HepG2 (cell line): ENCODE results near the gene PXYLP1. TPM values are rescaled to one million over a fixed set of nuclear protein-coding genes. Genes with fewer than 3 reads are reported as not detected.

Experiments used
- ATAC-seq: fragments of 200-7000 bp; cut with Tn5 transposase; 3 replicates; pipeline ENCODE4 v1.9.1; 2020; ENCODE audit warnings: mild to moderate bottlenecking, moderate library complexity
- BruUV-seq: library from RNA; stranded (reverse); fragments of 400-500 nt; replicated peaks from 2 replicates; lab custom pipeline; 2021; lab: Mats Ljungman, UMichigan
- CTCF ChIA-PET: fragments of 300-600 bp; formaldehyde crosslinking; extraction: SDS; loops from one replicate; lab custom pipeline; 2021; ENCODE audit warnings: low total read pairs, inconsistent platforms, low intra/inter-chr PET ratio; lab: Yijun Ruan, JAX
- POLR2A ChIA-PET: fragments of 350-600 bp; sonication (Branson Sonifier 250); formaldehyde crosslinking; loops from one replicate; lab custom pipeline; 2020; ENCODE audit warnings: antibody characterized with exemption, inconsistent platforms; lab: Yijun Ruan, JAX
- DNase-seq: peaks from one replicate; pipeline ENCODE4 v3.0.0-alpha.2; 2015; ENCODE audit warnings: low spot score
- FAIRE-seq: peaks from 3 replicates; lab custom pipeline; 2011; peaks lifted over from hg19 to GRCh38; lab: Jason Lieb, UNC
- H2AFZ ChIP-seq: one replicate; pipeline ENCODE4 v1.6.1; 2011; ENCODE audit warnings: low read length, inconsistent platforms
- H3K27ac ChIP-seq: fragments of 300-600 bp; 3 replicates; pipeline ENCODE4 v1.8.0; 2011; ENCODE audit warnings: mixed run types, mild to moderate bottlenecking, mixed read lengths, low read length, inconsistent platforms; ENCODE audit not compliant: insufficient read depth; ENCODE audit errors: extremely low read length
- H3K27me3 ChIP-seq, 2 experiments: fragments of 200-600 bp in 1 of 2; 2 replicates in 1 of 2; 3 replicates in 1 of 2; pipeline versions ENCODE4 v1.6.0 to v1.8.0; 2011; ENCODE audit warnings: low read length in 2 of 2, mild to moderate bottlenecking in 2 of 2, moderate library complexity in 2 of 2, inconsistent platforms in 1 of 2; ENCODE audit not compliant: insufficient read depth in 2 of 2, control insufficient read depth in 1 of 2
- H3K36me3 ChIP-seq, 2 experiments: fragments of 200-600 bp in 1 of 2; replicated peaks in 1 of 2; 2 replicates in 1 of 2; 3 replicates in 1 of 2; pipeline versions ENCODE4 v1.5.1 to v1.8.0; 2011; ENCODE audit warnings: low read length in 2 of 2, inconsistent platforms in 1 of 2; ENCODE audit not compliant: insufficient read depth in 2 of 2, control insufficient read depth in 1 of 2
- H3K4me1 ChIP-seq: 2 replicates; pipeline ENCODE4 v1.5.1; 2012; ENCODE audit warnings: low read length, inconsistent platforms; ENCODE audit not compliant: insufficient read depth
- H3K4me2 ChIP-seq: 2 replicates; pipeline ENCODE4 v1.6.0; 2011; ENCODE audit warnings: low read depth, low read length, inconsistent platforms
- H3K4me3 ChIP-seq, 3 experiments: fragments of 200-600 bp in 1 of 3; sonication (generic), shearing (Covaris generic) in 1 of 3; replicated peaks in 1 of 3; 2 replicates each; pipeline ENCODE4 v1.5.1; 2011 to 2016; ENCODE audit warnings: low read length in 3 of 3, inconsistent platforms in 2 of 3, low read depth in 2 of 3, mild to moderate bottlenecking in 2 of 3, control low read depth in 1 of 3, mixed read lengths in 1 of 3; ENCODE audit not compliant: insufficient read depth in 1 of 3
- H3K79me2 ChIP-seq: one replicate; pipeline ENCODE4 v1.6.1; 2011; ENCODE audit warnings: low read length, inconsistent platforms; ENCODE audit not compliant: insufficient read depth
- H3K9ac ChIP-seq: 2 replicates; pipeline ENCODE4 v1.6.0; 2011; ENCODE audit warnings: mild to moderate bottlenecking, low read depth, low read length, inconsistent platforms; ENCODE audit not compliant: insufficient read depth
- H3K9me3 ChIP-seq: 2 replicates; pipeline ENCODE4 v1.5.1; 2012; ENCODE audit warnings: mild to moderate bottlenecking, low read length
- H4K20me1 ChIP-seq: 2 replicates; pipeline ENCODE4 v1.6.0; 2011; ENCODE audit warnings: inconsistent platforms, mild to moderate bottlenecking, low read length, moderate library complexity; ENCODE audit not compliant: insufficient read depth
- HDAC6 ChIP-seq: fragments of 200-600 bp; sonication (generic); IDR thresholded peaks from 2 replicates; pipeline ENCODE4 v1.7.0; 2017; ENCODE audit warnings: mild to moderate bottlenecking, antibody characterized with exemption, low read length, low read depth
- RXRB ChIP-seq: IDR thresholded peaks from 2 replicates; pipeline ENCODE4 v1.6.1; 2016; ENCODE audit warnings: borderline replicate concordance, missing genetic modification reagents, missing compliant biosample characterization
- ZFP1 ChIP-seq: IDR thresholded peaks from 2 replicates; pipeline ENCODE4 v1.6.1; 2016
- ZNF614 ChIP-seq: IDR thresholded peaks from 2 replicates; pipeline ENCODE4 v1.6.1; 2018; ENCODE audit warnings: missing biosample characterization, missing genetic modification reagents, inconsistent platforms, borderline replicate concordance
- ZNF883 ChIP-seq: sonication (generic); formaldehyde crosslinking; IDR thresholded peaks from 2 replicates; pipeline ENCODE4 v1.5.1; 2020; ENCODE audit warnings: mild to moderate bottlenecking, missing genetic modification reagents; ENCODE audit errors: not compliant biosample characterization
- WGBS: methylation state at CpG from one replicate; pipeline ENCODE4 v1.1.6; 2017; ENCODE audit warnings: low lambda C conversion rate; 5-methylcytosine and 5-hydroxymethylcytosine counted together
- in situ Hi-C: cut with HindIII; loops from 2 replicates; pipeline ENCODE4 v1.10.0; 2017; ENCODE audit warnings: low pct_unique_long_range_greater_than_20kb; ENCODE audit not compliant: extremely low pct_ligation_motif_present
- intact Hi-C: fragments of 100-400 bp; cut with micrococcal nuclease; formaldehyde crosslinking; loops from one replicate; pipeline ENCODE4 v1.10.0; 2022; ENCODE audit not compliant: unreplicated experiment
- polyA plus RNA-seq, 8 experiments: library from polyadenylated mRNA; depleted of rRNA in 3 of 8; stranded (reverse) in 7 of 8; unstranded in 1 of 8; fragments of >200 nt; fragmentation: Illumina TruSeq in 4 of 8; extraction: Trizol in 4 of 8; gene quantifications; 2 replicates each; pipeline versions ENCODE4 v1.2.1 to v1.2.3, GENCODE V29; 2011 to 2016; ENCODE audit warnings: low read depth in 4 of 8, missing spikeins in 1 of 8, mixed read lengths in 1 of 8; ENCODE audit not compliant: insufficient read depth in 1 of 8
- total RNA-seq, 5 experiments: library from RNA; depleted of rRNA; stranded (reverse); fragments of >200 nt; fragmentation: Illumina TruSeq; extraction: Trizol; gene quantifications; 2 replicates each; pipeline ENCODE4 v1.2.3, GENCODE V29; 2016; ENCODE audit warnings: low read depth in 1 of 5
- TF ChIP-seq, protein P1 (sequence below): sonication (generic); formaldehyde crosslinking; IDR thresholded peaks from 2 replicates; pipeline ENCODE4 v1.5.0; 2020; ENCODE audit warnings: mild to moderate bottlenecking, missing genetic modification reagents, borderline replicate concordance
- TF ChIP-seq, protein P2 (sequence below), 2 experiments: sonication (generic) in 1 of 2; formaldehyde crosslinking in 1 of 2; IDR thresholded peaks; 2 replicates each; pipeline versions ENCODE4 v1.4.0 to v1.6.1; 2018 to 2020; ENCODE audit warnings: missing genetic modification reagents in 2 of 2, borderline replicate concordance in 1 of 2, low read depth in 1 of 2, mild to moderate bottlenecking in 1 of 2, missing biosample characterization in 1 of 2
- TF ChIP-seq, protein P3 (sequence below): sonication (generic); formaldehyde crosslinking; IDR thresholded peaks from 2 replicates; pipeline ENCODE4 v1.4.0; 2020; ENCODE audit warnings: missing genetic modification reagents
- TF ChIP-seq, protein P4 (sequence below): IDR thresholded peaks from 2 replicates; pipeline ENCODE4 v1.6.1; 2012; ENCODE audit warnings: low read length, improper control_type of control experiment
- TF ChIP-seq, protein P5 (sequence below): IDR thresholded peaks from 2 replicates; pipeline ENCODE4 v1.6.1; 2012; ENCODE audit warnings: inconsistent platforms

Gene PXYLP1
- total and polyA plus RNA-seq, 2 of the 13 experiments (the other 11 are each of a cell fraction or from before 2014, with no cell fraction given): 4.9 to 8.1 TPM

- intact Hi-C loops: no loop called here
- no peak overlapping the region for H3K27ac ChIP-seq
- POLR2A ChIA-PET: no interaction called here
- no peak for DNase-seq
- no peaks in the 10 kb centered on the region for H3K27me3 ChIP-seq
- H3K4me3 ChIP-seq: no peak overlapping the region
- H3K9ac ChIP-seq: no peak overlapping the region
- FAIRE-seq: no peak
- no peak overlapping the region for H3K4me2 ChIP-seq
- no peaks in the 10 kb centered on the region for H4K20me1 ChIP-seq
- WGBS: 97% methylated on average over 4 of the region's 4 CpGs
- no peaks in the 10 kb centered on the region for H3K9me3 ChIP-seq
- H2AFZ ChIP-seq: no peak overlapping the region
- in situ Hi-C loops: no loop called here
- BruUV-seq: no TSS peak
- no peak for ATAC-seq
- no peaks in the 10 kb centered on the region for H3K4me1 ChIP-seq
- CTCF ChIA-PET: no interaction called here
- H3K36me3 ChIP-seq: peaks cover 1 to 4% of the 10 kb centered on the region in 2 experiments; a peak in 1 of 5 replicates
- H3K79me2 ChIP-seq: no peaks in the 10 kb centered on the region
- TF ChIP-seq, protein P1, sequence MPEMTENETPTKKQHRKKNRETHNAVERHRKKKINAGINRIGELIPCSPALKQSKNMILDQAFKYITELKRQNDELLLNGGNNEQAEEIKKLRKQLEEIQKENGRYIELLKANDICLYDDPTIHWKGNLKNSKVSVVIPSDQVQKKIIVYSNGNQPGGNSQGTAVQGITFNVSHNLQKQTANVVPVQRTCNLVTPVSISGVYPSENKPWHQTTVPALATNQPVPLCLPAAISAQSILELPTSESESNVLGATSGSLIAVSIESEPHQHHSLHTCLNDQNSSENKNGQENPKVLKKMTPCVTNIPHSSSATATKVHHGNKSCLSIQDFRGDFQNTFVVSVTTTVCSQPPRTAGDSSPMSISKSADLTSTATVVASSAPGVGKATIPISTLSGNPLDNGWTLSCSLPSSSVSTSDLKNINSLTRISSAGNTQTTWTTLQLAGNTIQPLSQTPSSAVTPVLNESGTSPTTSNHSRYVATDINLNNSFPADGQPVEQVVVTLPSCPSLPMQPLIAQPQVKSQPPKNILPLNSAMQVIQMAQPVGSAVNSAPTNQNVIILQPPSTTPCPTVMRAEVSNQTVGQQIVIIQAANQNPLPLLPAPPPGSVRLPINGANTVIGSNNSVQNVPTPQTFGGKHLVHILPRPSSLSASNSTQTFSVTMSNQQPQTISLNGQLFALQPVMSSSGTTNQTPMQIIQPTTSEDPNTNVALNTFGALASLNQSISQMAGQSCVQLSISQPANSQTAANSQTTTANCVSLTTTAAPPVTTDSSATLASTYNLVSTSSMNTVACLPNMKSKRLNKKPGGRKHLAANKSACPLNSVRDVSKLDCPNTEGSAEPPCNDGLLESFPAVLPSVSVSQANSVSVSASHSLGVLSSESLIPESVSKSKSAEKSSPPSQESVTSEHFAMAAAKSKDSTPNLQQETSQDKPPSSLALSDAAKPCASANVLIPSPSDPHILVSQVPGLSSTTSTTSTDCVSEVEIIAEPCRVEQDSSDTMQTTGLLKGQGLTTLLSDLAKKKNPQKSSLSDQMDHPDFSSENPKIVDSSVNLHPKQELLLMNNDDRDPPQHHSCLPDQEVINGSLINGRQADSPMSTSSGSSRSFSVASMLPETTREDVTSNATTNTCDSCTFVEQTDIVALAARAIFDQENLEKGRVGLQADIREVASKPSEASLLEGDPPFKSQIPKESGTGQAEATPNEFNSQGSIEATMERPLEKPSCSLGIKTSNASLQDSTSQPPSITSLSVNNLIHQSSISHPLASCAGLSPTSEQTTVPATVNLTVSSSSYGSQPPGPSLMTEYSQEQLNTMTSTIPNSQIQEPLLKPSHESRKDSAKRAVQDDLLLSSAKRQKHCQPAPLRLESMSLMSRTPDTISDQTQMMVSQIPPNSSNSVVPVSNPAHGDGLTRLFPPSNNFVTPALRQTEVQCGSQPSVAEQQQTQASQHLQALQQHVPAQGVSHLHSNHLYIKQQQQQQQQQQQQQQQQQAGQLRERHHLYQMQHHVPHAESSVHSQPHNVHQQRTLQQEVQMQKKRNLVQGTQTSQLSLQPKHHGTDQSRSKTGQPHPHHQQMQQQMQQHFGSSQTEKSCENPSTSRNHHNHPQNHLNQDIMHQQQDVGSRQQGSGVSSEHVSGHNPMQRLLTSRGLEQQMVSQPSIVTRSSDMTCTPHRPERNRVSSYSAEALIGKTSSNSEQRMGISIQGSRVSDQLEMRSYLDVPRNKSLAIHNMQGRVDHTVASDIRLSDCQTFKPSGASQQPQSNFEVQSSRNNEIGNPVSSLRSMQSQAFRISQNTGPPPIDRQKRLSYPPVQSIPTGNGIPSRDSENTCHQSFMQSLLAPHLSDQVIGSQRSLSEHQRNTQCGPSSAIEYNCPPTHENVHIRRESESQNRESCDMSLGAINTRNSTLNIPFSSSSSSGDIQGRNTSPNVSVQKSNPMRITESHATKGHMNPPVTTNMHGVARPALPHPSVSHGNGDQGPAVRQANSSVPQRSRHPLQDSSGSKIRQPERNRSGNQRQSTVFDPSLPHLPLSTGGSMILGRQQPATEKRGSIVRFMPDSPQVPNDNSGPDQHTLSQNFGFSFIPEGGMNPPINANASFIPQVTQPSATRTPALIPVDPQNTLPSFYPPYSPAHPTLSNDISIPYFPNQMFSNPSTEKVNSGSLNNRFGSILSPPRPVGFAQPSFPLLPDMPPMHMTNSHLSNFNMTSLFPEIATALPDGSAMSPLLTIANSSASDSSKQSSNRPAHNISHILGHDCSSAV (CRISPR knock-in tag): no peak
- TF ChIP-seq ZNF614 (CRISPR knock-in tag) (no peak), ZNF883 (no peak), HDAC6 (no peak), ZFP1 (CRISPR knock-in tag) (no peak), RXRB (CRISPR knock-in tag) (no peak)
- TF ChIP-seq, protein P2, sequence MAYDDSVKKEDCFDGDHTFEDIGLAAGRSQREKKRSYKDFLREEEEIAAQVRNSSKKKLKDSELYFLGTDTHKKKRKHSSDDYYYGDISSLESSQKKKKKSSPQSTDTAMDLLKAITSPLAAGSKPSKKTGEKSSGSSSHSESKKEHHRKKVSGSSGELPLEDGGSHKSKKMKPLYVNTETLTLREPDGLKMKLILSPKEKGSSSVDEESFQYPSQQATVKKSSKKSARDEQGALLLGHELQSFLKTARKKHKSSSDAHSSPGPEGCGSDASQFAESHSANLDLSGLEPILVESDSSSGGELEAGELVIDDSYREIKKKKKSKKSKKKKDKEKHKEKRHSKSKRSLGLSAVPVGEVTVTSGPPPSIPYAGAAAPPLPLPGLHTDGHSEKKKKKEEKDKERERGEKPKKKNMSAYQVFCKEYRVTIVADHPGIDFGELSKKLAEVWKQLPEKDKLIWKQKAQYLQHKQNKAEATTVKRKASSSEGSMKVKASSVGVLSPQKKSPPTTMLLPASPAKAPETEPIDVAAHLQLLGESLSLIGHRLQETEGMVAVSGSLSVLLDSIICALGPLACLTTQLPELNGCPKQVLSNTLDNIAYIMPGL (CRISPR knock-in tag; IDR thresholded peaks at IDR 0.05; ENCODE audit: borderline replicate concordance in 1 of 2, low read depth in 1 of 2): no peak
- TF ChIP-seq, protein P3, sequence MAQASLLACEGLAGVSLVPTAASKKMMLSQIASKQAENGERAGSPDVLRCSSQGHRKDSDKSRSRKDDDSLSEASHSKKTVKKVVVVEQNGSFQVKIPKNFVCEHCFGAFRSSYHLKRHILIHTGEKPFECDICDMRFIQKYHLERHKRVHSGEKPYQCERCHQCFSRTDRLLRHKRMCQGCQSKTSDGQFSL (CRISPR knock-in tag): no peak
- TF ChIP-seq, protein P4, sequence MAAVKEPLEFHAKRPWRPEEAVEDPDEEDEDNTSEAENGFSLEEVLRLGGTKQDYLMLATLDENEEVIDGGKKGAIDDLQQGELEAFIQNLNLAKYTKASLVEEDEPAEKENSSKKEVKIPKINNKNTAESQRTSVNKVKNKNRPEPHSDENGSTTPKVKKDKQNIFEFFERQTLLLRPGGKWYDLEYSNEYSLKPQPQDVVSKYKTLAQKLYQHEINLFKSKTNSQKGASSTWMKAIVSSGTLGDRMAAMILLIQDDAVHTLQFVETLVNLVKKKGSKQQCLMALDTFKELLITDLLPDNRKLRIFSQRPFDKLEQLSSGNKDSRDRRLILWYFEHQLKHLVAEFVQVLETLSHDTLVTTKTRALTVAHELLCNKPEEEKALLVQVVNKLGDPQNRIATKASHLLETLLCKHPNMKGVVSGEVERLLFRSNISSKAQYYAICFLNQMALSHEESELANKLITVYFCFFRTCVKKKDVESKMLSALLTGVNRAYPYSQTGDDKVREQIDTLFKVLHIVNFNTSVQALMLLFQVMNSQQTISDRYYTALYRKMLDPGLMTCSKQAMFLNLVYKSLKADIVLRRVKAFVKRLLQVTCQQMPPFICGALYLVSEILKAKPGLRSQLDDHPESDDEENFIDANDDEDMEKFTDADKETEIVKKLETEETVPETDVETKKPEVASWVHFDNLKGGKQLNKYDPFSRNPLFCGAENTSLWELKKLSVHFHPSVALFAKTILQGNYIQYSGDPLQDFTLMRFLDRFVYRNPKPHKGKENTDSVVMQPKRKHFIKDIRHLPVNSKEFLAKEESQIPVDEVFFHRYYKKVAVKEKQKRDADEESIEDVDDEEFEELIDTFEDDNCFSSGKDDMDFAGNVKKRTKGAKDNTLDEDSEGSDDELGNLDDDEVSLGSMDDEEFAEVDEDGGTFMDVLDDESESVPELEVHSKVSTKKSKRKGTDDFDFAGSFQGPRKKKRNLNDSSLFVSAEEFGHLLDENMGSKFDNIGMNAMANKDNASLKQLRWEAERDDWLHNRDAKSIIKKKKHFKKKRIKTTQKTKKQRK: no peak
- TF ChIP-seq, protein P5, sequence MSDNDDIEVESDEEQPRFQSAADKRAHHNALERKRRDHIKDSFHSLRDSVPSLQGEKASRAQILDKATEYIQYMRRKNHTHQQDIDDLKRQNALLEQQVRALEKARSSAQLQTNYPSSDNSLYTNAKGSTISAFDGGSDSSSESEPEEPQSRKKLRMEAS: no peak
Observed at GRCh38 chr3:141262308-141262705, 30.7 kb downstream of the PXYLP1 start.
